Suppressor macrophage treated with lipopolysaccharide for 1 hour (primary cell): ENCODE measurements around the gene KLHL7.
A peak's percentile ranks its signal among the peaks of the same experiment; 100 is the strongest.
"Not testable (repeated sequence)": the region's sequence is repeated elsewhere in the genome, so short reads cannot be mapped to it uniquely, and the experiment has no call there.

Experiments used
- DNase-seq, 3 donors: peaks; one replicate each; pipeline ENCODE4 v3.0.0-alpha.2; 2020 to 2022

Gene KLHL7

GRCh38 chr7:23107781-23108180 is 2.2 kb downstream of the KLHL7 start:
- no peak for DNase-seq

GRCh38 chr7:23108995-23109394 is 3.4 kb downstream of the KLHL7 start:
- DNase-seq, result no peak

- DNase-seq, result no peak
Observed at GRCh38 chr7:23109470-23109869, 3.9 kb downstream of the KLHL7 start.

GRCh38 chr7:23114896-23115295 is 9.3 kb downstream of the KLHL7 start:
- DNase-seq, result no peak

- no peak for DNase-seq
Observed at GRCh38 chr7:23115991-23116390, 10.4 kb downstream of the KLHL7 start.

- DNase-seq, result no peak
Observed at GRCh38 chr7:23117841-23118240, 12.3 kb downstream of the KLHL7 start.

GRCh38 chr7:23120106-23120505 is 14.5 kb downstream of the KLHL7 start:
- DNase-seq, result no peak

- DNase-seq, result no peak
Observed at GRCh38 chr7:23121165-23121564, 15.6 kb downstream of the KLHL7 start.

GRCh38 chr7:23123007-23123406 is 17.4 kb downstream of the KLHL7 start:
- no peak for DNase-seq

- no peak for DNase-seq
Observed at GRCh38 chr7:23123465-23123864, 17.9 kb downstream of the KLHL7 start.

- DNase-seq, result no peak
Observed at GRCh38 chr7:23129036-23129435, 23.5 kb downstream of the KLHL7 start.

- not testable (repeated sequence) for DNase-seq
Observed at GRCh38 chr7:23131799-23132198, 26.2 kb downstream of the KLHL7 start.

GRCh38 chr7:23133797-23134196 is 28.2 kb downstream of the KLHL7 start:
- DNase-seq, result no peak

GRCh38 chr7:23135755-23136154 is 30.2 kb downstream of the KLHL7 start:
- no peak for DNase-seq

GRCh38 chr7:23136216-23136615 is 30.6 kb downstream of the KLHL7 start:
- no peak for DNase-seq

GRCh38 chr7:23157679-23158078 is 52.1 kb downstream of the KLHL7 start:
- no peak for DNase-seq

GRCh38 chr7:23158546-23158945 is 53.0 kb downstream of the KLHL7 start:
- no peak for DNase-seq

GRCh38 chr7:23161482-23161881 is 55.9 kb downstream of the KLHL7 start:
- DNase-seq, result no peak

GRCh38 chr7:23164846-23165245 is 59.3 kb downstream of the KLHL7 start:
- no peak for DNase-seq

GRCh38 chr7:23165316-23165715 is 59.7 kb downstream of the KLHL7 start:
- no peak for DNase-seq

- no peak for DNase-seq
Observed at GRCh38 chr7:23167691-23168090, 62.1 kb downstream of the KLHL7 start.

- DNase-seq, result no peak
Observed at GRCh38 chr7:23168111-23168885, 62.7 kb downstream of the KLHL7 start.

GRCh38 chr7:23175938-23176337 is 70.4 kb downstream of the KLHL7 start:
- DNase-seq, result peak; percentile 22 to 64 (median 53)

- peak; percentile 98 to 99 (median 99) for DNase-seq
Observed at GRCh38 chr7:23181684-23182553, 76.3 kb downstream of the KLHL7 start, which contains the start of gene NUP42. Gene NUP42 (plus strand): TSS chr7:23182048. CDS start chr7:23182086, 38 bp downstream.
